K562 (cell line): Measurements from ENCODE around the gene PCF11. TPM values are rescaled to one million over a fixed set of nuclear protein-coding genes. Genes with fewer than 3 reads are reported as not detected.

Source experiments
- ARNT ChIP-seq, 2 experiments: fragments of 450-650 bp; IDR thresholded peaks; 2 replicates each; pipeline ENCODE4 v1.6.1; 2016; ENCODE audit warnings: mild to moderate bottlenecking in 1 of 2
- ATF6 ChIP-seq: sonication (generic); formaldehyde crosslinking; IDR thresholded peaks from 2 replicates; pipeline ENCODE4 v1.4.0; 2020; ENCODE audit warnings: mild to moderate bottlenecking, missing genetic modification reagents
- BCOR ChIP-seq: fragments of 450-650 bp; IDR thresholded peaks from 2 replicates; pipeline ENCODE4 v1.6.1; 2016
- BDP1 ChIP-seq: IDR thresholded peaks from 3 replicates; pipeline ENCODE4 v1.6.1; 2011; ENCODE audit not compliant: insufficient read length, insufficient read depth
- CBX1 ChIP-seq: sonication (generic); IDR thresholded peaks from 2 replicates; pipeline ENCODE4 v1.6.1; 2016; ENCODE audit warnings: antibody characterized with exemption, low read depth, mild to moderate bottlenecking
- COPS2 ChIP-seq: fragments of 450-650 bp; conservative IDR thresholded peaks from 2 replicates; pipeline ENCODE4 v1.6.1; 2016; ENCODE audit warnings: mild to moderate bottlenecking, moderate library complexity
- EHMT2 ChIP-seq: fragments of 450-650 bp; IDR thresholded peaks from 2 replicates; pipeline ENCODE4 v1.6.1; 2018; ENCODE audit warnings: antibody characterized with exemption
- ETS2 ChIP-seq: IDR thresholded peaks from 2 replicates; pipeline ENCODE4 v1.6.1; 2016; ENCODE audit warnings: borderline replicate concordance, missing genetic modification characterization, mild to moderate bottlenecking, moderate library complexity, missing compliant biosample characterization; ENCODE audit not compliant: poor library complexity, severe bottlenecking
- EWSR1 ChIP-seq: fragments of 450-650 bp; IDR thresholded peaks from 2 replicates; pipeline ENCODE4 v1.6.1; 2018; ENCODE audit warnings: borderline replicate concordance, mild to moderate bottlenecking, low read depth, moderate library complexity; ENCODE audit not compliant: partially characterized antibody
- FOSL1 ChIP-seq: fragments of 200-800 bp; sonication (Bioruptor generic); conservative IDR thresholded peaks from 2 replicates; pipeline ENCODE4 v1.6.1; 2016; ENCODE audit warnings: missing genetic modification characterization, missing compliant biosample characterization
- GABPA ChIP-seq: fragments of 200-800 bp; sonication (Bioruptor generic); conservative IDR thresholded peaks from 2 replicates; pipeline ENCODE4 v1.6.1; 2016; ENCODE audit warnings: low read depth, missing genetic modification characterization, missing compliant biosample characterization
- GABPB1 ChIP-seq: sonication (generic); formaldehyde crosslinking; IDR thresholded peaks from 2 replicates; pipeline ENCODE4 v1.8.0; 2022; ENCODE audit warnings: mild to moderate bottlenecking, missing genetic modification reagents
- MAFF ChIP-seq: IDR thresholded peaks from 2 replicates; pipeline ENCODE4 v1.6.1; 2012; ENCODE audit warnings: low read length, improper control_type of control experiment
- MAFK ChIP-seq: IDR thresholded peaks from 2 replicates; pipeline ENCODE4 v1.6.1; 2011; ENCODE audit warnings: low read length, improper control_type of control experiment
- NFATC3 ChIP-seq: fragments of 450-650 bp; IDR thresholded peaks from 2 replicates; pipeline ENCODE4 v1.6.1; 2017; ENCODE audit warnings: mild to moderate bottlenecking
- RBBP5 ChIP-seq: fragments of 200-600 bp; sonication (generic); IDR thresholded peaks from 2 replicates; pipeline ENCODE4 v1.6.1; 2012; ENCODE audit warnings: borderline replicate concordance, mild to moderate bottlenecking, low read length, control low read depth, inconsistent platforms; ENCODE audit not compliant: insufficient read depth, poor library complexity, severe bottlenecking
- RBM15 ChIP-seq: fragments of 200-400 bp; formaldehyde crosslinking; IDR thresholded peaks from 2 replicates; pipeline ENCODE4 v1.6.1; 2018; ENCODE audit warnings: mild to moderate bottlenecking, low read length, moderate library complexity; ENCODE audit not compliant: insufficient read depth
- RBM22 ChIP-seq: fragments of 200-400 bp; formaldehyde crosslinking; IDR thresholded peaks from 2 replicates; pipeline ENCODE4 v1.6.1; 2018; ENCODE audit warnings: low read length, low read depth; ENCODE audit not compliant: poor library complexity, severe bottlenecking
- RBM34 ChIP-seq: fragments of 200-400 bp; formaldehyde crosslinking; IDR thresholded peaks from 2 replicates; pipeline ENCODE4 v1.6.1; 2018; ENCODE audit warnings: low read length, borderline replicate concordance; ENCODE audit not compliant: insufficient read depth
- SMAD4 ChIP-seq: fragments of 250-450 bp; sonication (Bioruptor Pico); conservative IDR thresholded peaks from 2 replicates; pipeline ENCODE4 v1.8.0; 2021; ENCODE audit warnings: inconsistent platforms, mild to moderate bottlenecking, moderate library complexity
- SMARCA4 ChIP-seq: fragments of 450-650 bp; IDR thresholded peaks from 2 replicates; pipeline ENCODE4 v1.6.1; 2016
- TBL1XR1 ChIP-seq, 2 experiments: IDR thresholded peaks; 2 replicates each; pipeline ENCODE4 v1.6.1; 2012; ENCODE audit warnings: improper control_type of control experiment in 2 of 2, low read length in 2 of 2, mild to moderate bottlenecking in 1 of 2
- TBP ChIP-seq: optimal IDR thresholded peaks from 2 replicates; pipeline ENCODE3; 2011; ENCODE audit warnings: low read depth, low read length, improper control_type of control experiment
- YBX1 ChIP-seq: fragments of 450-650 bp; IDR thresholded peaks from 2 replicates; pipeline ENCODE4 v1.7.1; 2016; ENCODE audit warnings: mild to moderate bottlenecking
- ZBTB17 ChIP-seq: fragments of 450-650 bp; formaldehyde crosslinking; IDR thresholded peaks from 2 replicates; pipeline ENCODE4 v1.4.0; 2020; ENCODE audit warnings: mild to moderate bottlenecking
- polyA plus RNA-seq, 8 experiments: library from polyadenylated mRNA; depleted of rRNA in 4 of 8; stranded (reverse) in 5 of 8; unstranded in 3 of 8; fragments of >200 nt; fragmentation: Nextera tagmentation in 2 of 8; fragmentation: Illumina TruSeq in 1 of 8; extraction: Ambion mirVana in 2 of 8; extraction: Trizol in 1 of 8; gene quantifications; 2 replicates each; pipeline versions ENCODE4 v1.2.1 to v1.2.3, GENCODE V29; 2011 to 2014; ENCODE audit warnings: inconsistent platforms in 1 of 8, missing spikeins in 1 of 8
- total RNA-seq, 7 experiments: library from RNA; depleted of rRNA in 6 of 7; stranded (reverse); fragments of >200 nt in 6 of 7; fragmentation: Illumina TruSeq in 2 of 7; extraction: Trizol in 2 of 7; gene quantifications; 2 replicates each; pipeline versions ENCODE4 v1.2.1 to v1.2.3, GENCODE V29; 2011 to 2021; ENCODE audit warnings: low replicate concordance in 1 of 7
- TF ChIP-seq, protein P1 (sequence below): fragments of 450-650 bp; formaldehyde crosslinking; IDR thresholded peaks from 2 replicates; pipeline ENCODE4 v1.4.0; 2022; ENCODE audit warnings: mild to moderate bottlenecking, moderate library complexity
- TF ChIP-seq, protein P2 (sequence below): IDR thresholded peaks from 2 replicates; pipeline ENCODE4 v1.6.1; 2016; ENCODE audit warnings: missing genetic modification characterization, missing compliant biosample characterization

Gene PCF11
- total and polyA plus RNA-seq, 9 of the 15 experiments (the other 6 are each of a cell fraction or from before 2014, with no cell fraction given), result 9.3 to 91.6 (median 54.4) TPM

DNA sequence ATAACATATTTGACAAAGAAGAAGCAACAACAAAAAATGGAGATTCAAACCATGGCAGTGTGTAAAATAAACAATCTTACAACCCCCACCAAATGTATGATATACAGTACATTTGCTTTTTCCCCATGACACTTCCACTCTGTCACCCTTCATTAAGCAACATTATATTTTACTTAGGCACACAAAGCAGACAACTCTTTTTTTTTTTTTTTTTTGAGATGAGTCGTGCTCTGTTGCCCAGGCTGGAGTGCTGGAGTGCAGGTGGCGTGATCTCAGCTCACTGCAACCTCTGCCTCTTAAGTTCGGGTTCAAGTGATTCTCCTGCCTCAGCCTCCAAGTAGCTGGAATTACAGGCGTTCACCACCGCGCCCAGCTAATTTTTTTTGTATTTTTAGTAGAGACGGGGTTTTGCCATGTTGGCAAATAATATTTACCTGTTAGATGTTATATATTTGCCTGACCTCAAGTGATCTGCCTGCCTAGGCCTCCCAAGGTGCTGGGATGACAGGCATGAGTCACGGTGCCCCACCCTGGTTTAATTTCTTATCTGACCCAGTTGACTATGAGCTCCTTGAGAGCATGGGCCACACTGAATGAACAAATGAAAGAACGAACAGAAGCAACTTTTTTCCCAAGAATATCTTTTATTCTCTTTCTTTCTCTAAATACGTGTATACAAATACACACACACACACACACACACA, 5.5 kb upstream of the PCF11 start (continued):
- 0 out of 2 replicates have a peak, but pooled peaks have one; percentile 33 for TF ChIP-seq NFATC3
- no peak; the same call in 1 of the 2 replicates for TF ChIP-seq EHMT2
- TF ChIP-seq FOSL1 (tag), result peak; percentile 92
- no peak for TF ChIP-seq EWSR1
- TF ChIP-seq RBM34, result no peak
- TF ChIP-seq SMARCA4, result peak; percentile 92
- no peak for TF ChIP-seq RBBP5
- TF ChIP-seq MAFF, result peak; percentile 19; the same call in 1 of the 2 replicates
- TF ChIP-seq SMAD4, result 0 out of 2 replicates have a peak, but pooled peaks have one; percentile 30
- TF ChIP-seq GABPA (tag), result no peak
- no peak for TF ChIP-seq ATF6 (CRISPR knock-in tag)
- TF ChIP-seq, protein P1, sequence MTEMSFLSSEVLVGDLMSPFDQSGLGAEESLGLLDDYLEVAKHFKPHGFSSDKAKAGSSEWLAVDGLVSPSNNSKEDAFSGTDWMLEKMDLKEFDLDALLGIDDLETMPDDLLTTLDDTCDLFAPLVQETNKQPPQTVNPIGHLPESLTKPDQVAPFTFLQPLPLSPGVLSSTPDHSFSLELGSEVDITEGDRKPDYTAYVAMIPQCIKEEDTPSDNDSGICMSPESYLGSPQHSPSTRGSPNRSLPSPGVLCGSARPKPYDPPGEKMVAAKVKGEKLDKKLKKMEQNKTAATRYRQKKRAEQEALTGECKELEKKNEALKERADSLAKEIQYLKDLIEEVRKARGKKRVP (CRISPR knock-in tag), result no peak
- TF ChIP-seq TBL1XR1 (IDR thresholded peaks at IDR 0.05; ENCODE audit: low read length in 2 of 2), result no peak
- peak; percentile 36 for TF ChIP-seq TBP
- no peak for TF ChIP-seq BDP1
- TF ChIP-seq COPS2, result no peak
- TF ChIP-seq RBM15, result no peak
- TF ChIP-seq, protein P2, sequence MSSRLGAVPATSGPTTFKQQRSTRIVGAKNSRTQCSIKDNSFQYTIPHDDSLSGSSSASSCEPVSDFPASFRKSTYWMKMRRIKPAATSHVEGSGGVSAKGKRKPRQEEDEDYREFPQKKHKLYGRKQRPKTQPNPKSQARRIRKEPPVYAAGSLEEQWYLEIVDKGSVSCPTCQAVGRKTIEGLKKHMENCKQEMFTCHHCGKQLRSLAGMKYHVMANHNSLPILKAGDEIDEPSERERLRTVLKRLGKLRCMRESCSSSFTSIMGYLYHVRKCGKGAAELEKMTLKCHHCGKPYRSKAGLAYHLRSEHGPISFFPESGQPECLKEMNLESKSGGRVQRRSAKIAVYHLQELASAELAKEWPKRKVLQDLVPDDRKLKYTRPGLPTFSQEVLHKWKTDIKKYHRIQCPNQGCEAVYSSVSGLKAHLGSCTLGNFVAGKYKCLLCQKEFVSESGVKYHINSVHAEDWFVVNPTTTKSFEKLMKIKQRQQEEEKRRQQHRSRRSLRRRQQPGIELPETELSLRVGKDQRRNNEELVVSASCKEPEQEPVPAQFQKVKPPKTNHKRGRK (tag), result no peak
- no peak for TF ChIP-seq ZBTB17 (CRISPR knock-in tag)
- TF ChIP-seq RBM22, result no peak
- no peak for TF ChIP-seq YBX1
- no peak for TF ChIP-seq MAFK
- no peak for TF ChIP-seq ETS2 (tag)
- no peak for TF ChIP-seq ARNT (IDR thresholded peaks at IDR 0.05)
- no peak for TF ChIP-seq CBX1
- TF ChIP-seq BCOR, result peak; percentile 43; the same call in 1 of the 2 replicates
- no peak for TF ChIP-seq GABPB1
